Caco-2 (cell line): Measurements from ENCODE around the gene GGT5. TPM values are rescaled to one million over a fixed set of nuclear protein-coding genes. Genes with fewer than 3 reads are reported as not detected.
"Not testable (repeated sequence)": the region's sequence is repeated elsewhere in the genome, so short reads cannot be mapped to it uniquely, and the experiment has no call there.

ENCODE experiments used
- BruUV-seq: library from RNA; stranded (reverse); fragments of 400-500 nt; replicated peaks from 2 replicates; lab custom pipeline; 2021; lab: Mats Ljungman, UMichigan
- CTCF ChIA-PET: fragments of 300-600 bp; sonication (Branson Sonifier 250); formaldehyde crosslinking; loops from one replicate; lab custom pipeline; 2022; ENCODE audit warnings: antibody characterized with exemption; lab: Charles Lee
- POLR2A ChIA-PET: fragments of 300-600 bp; sonication (Branson Sonifier 250); formaldehyde crosslinking; loops from one replicate; lab custom pipeline; 2022; ENCODE audit warnings: antibody characterized with exemption; lab: Charles Lee
- DNase-seq, 2 experiments: peaks; one replicate each; pipeline versions ENCODE4 v3.0.0 to v3.0.0-alpha.2; 2020 to 2022
- H3K27me3 ChIP-seq: replicated peaks from 2 replicates; pipeline ENCODE4 v1.6.0; 2011; ENCODE audit warnings: low read length; ENCODE audit not compliant: control insufficient read depth, insufficient read depth
- H3K36me3 ChIP-seq: 2 replicates; pipeline ENCODE4 v1.5.1; 2011; ENCODE audit warnings: low read length; ENCODE audit not compliant: control insufficient read depth, insufficient read depth
- H3K4me1 ChIP-seq: fragments of 250-450 bp; sonication (Bioruptor Pico); 2 replicates; pipeline ENCODE4 v1.5.1; 2020; ENCODE audit warnings: mild to moderate bottlenecking
- H3K4me3 ChIP-seq: 2 replicates; pipeline ENCODE4 v1.5.1; 2011; ENCODE audit warnings: low read depth, mild to moderate bottlenecking, control low read depth, low read length
- H3K9me3 ChIP-seq: fragments of 250-450 bp; sonication (Bioruptor Pico); 2 replicates; pipeline ENCODE4 v1.5.1; 2020; ENCODE audit warnings: mild to moderate bottlenecking, moderate library complexity
- H3K27ac Mint-ChIP-seq: one replicate; pipeline ENCODE4 v1.8.0; 2022; ENCODE audit warnings: mixed read lengths; ENCODE audit not compliant: unreplicated experiment
- H3K27me3 Mint-ChIP-seq: one replicate; pipeline ENCODE4 v1.8.0; 2022; ENCODE audit warnings: mixed read lengths; ENCODE audit not compliant: insufficient read depth, unreplicated experiment
- H3K36me3 Mint-ChIP-seq: one replicate; pipeline ENCODE4 v1.8.0; 2022; ENCODE audit warnings: mild to moderate bottlenecking, mixed read lengths; ENCODE audit not compliant: insufficient read depth, unreplicated experiment
- H3K4me1 Mint-ChIP-seq: one replicate; pipeline ENCODE4 v1.8.0; 2022; ENCODE audit warnings: low read depth, mixed read lengths; ENCODE audit not compliant: unreplicated experiment
- H3K4me3 Mint-ChIP-seq: one replicate; pipeline ENCODE4 v1.8.0; 2022; ENCODE audit warnings: mild to moderate bottlenecking, moderate library complexity, mixed read lengths; ENCODE audit not compliant: unreplicated experiment
- H3K9me3 Mint-ChIP-seq: one replicate; pipeline ENCODE4 v1.8.0; 2022; ENCODE audit warnings: mixed read lengths; ENCODE audit not compliant: unreplicated experiment
- CTCF ChIP-seq, 2 experiments: fragments of 200-600 bp in 1 of 2; IDR thresholded peaks; 1 replicate in 1 of 2; 2 replicates in 1 of 2; pipeline versions ENCODE4 v1.5.1 to v1.8.0; 2011 to 2022; ENCODE audit warnings: antibody characterized with exemption in 1 of 2, control low read depth in 1 of 2, inconsistent platforms in 1 of 2, low read depth in 1 of 2, low read length in 1 of 2, mild to moderate bottlenecking in 1 of 2, moderate library complexity in 1 of 2; ENCODE audit not compliant: insufficient read depth in 1 of 2, severe bottlenecking in 1 of 2, unreplicated experiment in 1 of 2
- intact Hi-C: fragments of 100-400 bp; cut with micrococcal nuclease; formaldehyde crosslinking; loops from one replicate; pipeline ENCODE4 v1.10.0; 2022; ENCODE audit not compliant: unreplicated experiment
- total RNA-seq: library from RNA; stranded (reverse); gene quantifications from 2 replicates; pipeline ENCODE4 v1.2.3, GENCODE V29; 2022

The GGT5 gene
- total RNA-seq, 1 experiment from 2014 or later = 0.66 TPM

GRCh38 chr22:24205438-24206195 is 39.3 kb downstream of the GGT5 start:
- no peak for TF ChIP-seq CTCF (IDR thresholded peaks at IDR 0.05; ENCODE audit: insufficient read depth in 1 of 2, low read depth in 1 of 2, low read length in 1 of 2, severe bottlenecking in 1 of 2, unreplicated experiment in 1 of 2)

GRCh38 chr22:24203856-24204255 is 41.0 kb downstream of the GGT5 start:
- Mint-ChIP-seq H3K9me3 (peaks cover 17% of the 10 kb centered on the region), H3K4me1 (peaks cover 49% of the 10 kb centered on the region), H3K27ac (peak overlapping the region; percentile 70)
- H3K27me3 Mint-ChIP-seq, H3K4me3 ChIP-seq, H3K36me3 Mint-ChIP-seq, DNase-seq, H3K4me3 Mint-ChIP-seq, POLR2A ChIA-PET, H3K36me3 ChIP-seq, intact Hi-C loops, H3K27me3 ChIP-seq, CTCF ChIA-PET, BruUV-seq: not testable (repeated sequence)
- peaks cover 73% of the 10 kb centered on the region for H3K4me1 ChIP-seq
- H3K9me3 ChIP-seq = peaks cover 13% of the 10 kb centered on the region

More at GRCh38 chr22:24205438-24206195, 39.3 kb downstream of the GGT5 start:
- Histone ChIP-seq H3K9me3 (peaks cover 13% of the 10 kb centered on the region), H3K4me3 (no peak overlapping the region), H3K27me3 (no peaks in the 10 kb centered on the region), H3K36me3 (no peaks in the 10 kb centered on the region), H3K4me1 (peaks cover 76% of the 10 kb centered on the region)
- no peak for DNase-seq
- H3K27ac Mint-ChIP-seq = peak overlapping the region; percentile 70
- H3K9me3 Mint-ChIP-seq = peaks cover 17% of the 10 kb centered on the region
- ChIA-PET CTCF (interaction anchor here (0.6 to 0.7 kb wide), 2 partner anchors 21 to 60 kb away, joined by 4 to 5 read pairs; no protein-coding TSS in a partner anchor), POLR2A (interaction anchor here (0.5 kb wide), 1 partner anchor 9 kb away, joined by 7 read pairs; no protein-coding TSS in a partner anchor)
- peaks cover 9% of the 10 kb centered on the region for H3K36me3 Mint-ChIP-seq
- H3K4me1 Mint-ChIP-seq = peaks cover 49% of the 10 kb centered on the region
- intact Hi-C loops = loop anchor here (5.0 kb wide), 1 partner anchor 37 kb away; no protein-coding TSS in a partner anchor
- BruUV-seq = no TSS peak
- no peak overlapping the region for H3K4me3 Mint-ChIP-seq
- H3K27me3 Mint-ChIP-seq = no peaks in the 10 kb centered on the region

- H3K4me3 Mint-ChIP-seq = peak overlapping the region; percentile 30
- H3K36me3 Mint-ChIP-seq = peaks cover 7% of the 10 kb centered on the region
- BruUV-seq = no TSS peak
- H3K27ac Mint-ChIP-seq = peak overlapping the region; percentile 91
- ChIA-PET CTCF (no interaction called here), POLR2A (no interaction called here)
- H3K9me3 Mint-ChIP-seq = peaks cover 17% of the 10 kb centered on the region
- H3K4me3 ChIP-seq = no peak overlapping the region
- no peaks in the 10 kb centered on the region for H3K36me3 ChIP-seq
- H3K27me3 Mint-ChIP-seq = no peaks in the 10 kb centered on the region
- intact Hi-C loops = no loop called here
- no peak for DNase-seq
- peaks cover 37% of the 10 kb centered on the region for H3K4me1 Mint-ChIP-seq
- H3K9me3 ChIP-seq = peaks cover 13% of the 10 kb centered on the region
- no peaks in the 10 kb centered on the region for H3K27me3 ChIP-seq
- no peak for TF ChIP-seq CTCF (IDR thresholded peaks at IDR 0.05; ENCODE audit: insufficient read depth in 1 of 2, low read depth in 1 of 2, low read length in 1 of 2, severe bottlenecking in 1 of 2, unreplicated experiment in 1 of 2)
- H3K4me1 ChIP-seq = peaks cover 73% of the 10 kb centered on the region
Measured at GRCh38 chr22:24201681-24202614, 42.9 kb downstream of the GGT5 start.
